ENCODE measurements around the gene PHACTR1. TPM values are rescaled to one million over a fixed set of nuclear protein-coding genes. Genes with fewer than 3 reads are reported as not detected.

Gene PHACTR1
- total RNA-seq, 1 experiment from 2014 or later = 2.6 TPM

GRCh38 chr6:12947967-12948366 lies 231.4 kb downstream of the PHACTR1 start:
- Histone ChIP-seq H3K36me3 (ENCODE audit: insufficient read depth, low read length, poor library complexity, severe bottlenecking) (no peaks in the 10 kb centered on the region), H3K4me1 (ENCODE audit: insufficient read depth, low read length, poor library complexity, severe bottlenecking) (no peaks in the 10 kb centered on the region), H3K27ac (ENCODE audit: low read depth, low read length, poor library complexity, severe bottlenecking) (no peak overlapping the region), H3K27me3 (replicated peaks; ENCODE audit: insufficient read depth, low read depth, low read length, poor library complexity) (no peaks in the 10 kb centered on the region), H3K9me3 (ENCODE audit: low read depth, low read length, poor library complexity, severe bottlenecking) (no peaks in the 10 kb centered on the region), H3K4me3 (ENCODE audit: low read depth, low read length, poor library complexity, severe bottlenecking) (no peak overlapping the region)
- no peak for TF ChIP-seq EZH2 (IDR thresholded peaks at IDR 0.05; ENCODE audit: borderline replicate concordance, low read depth, low read length, poor library complexity, severe bottlenecking)
- no peak for TF ChIP-seq CTCF (conservative IDR thresholded peaks at IDR 0.05; ENCODE audit: low read depth, low read length)
- intact Hi-C loops (cut with micrococcal nuclease; ENCODE audit: unreplicated experiment) = no loop called here
- DNase-seq (ENCODE audit: low spot score) = no peak
- CTCF ChIA-PET = no interaction called here
- POLR2A ChIA-PET (ENCODE audit: low non-redundant PET) = interaction anchor here (0.6 kb wide), 1 partner anchor 10 kb away, joined by 5 read pairs; no protein-coding TSS in a partner anchor
- no TSS peak for BruUV-seq (replicated peaks)

GRCh38 chr6:12950976-12951375 lies 234.4 kb downstream of the PHACTR1 start:
- DNase-seq (ENCODE audit: low spot score) = no peak
- H3K36me3 ChIP-seq (ENCODE audit: insufficient read depth, low read length, poor library complexity, severe bottlenecking) = no peaks in the 10 kb centered on the region
- intact Hi-C loops (cut with micrococcal nuclease; ENCODE audit: unreplicated experiment) = no loop called here
- H3K27ac ChIP-seq (ENCODE audit: low read depth, low read length, poor library complexity, severe bottlenecking) = no peak overlapping the region
- no peak overlapping the region for H3K4me3 ChIP-seq (ENCODE audit: low read depth, low read length, poor library complexity, severe bottlenecking)
- BruUV-seq (replicated peaks) = no TSS peak
- no peak for TF ChIP-seq EZH2 (IDR thresholded peaks at IDR 0.05; ENCODE audit: borderline replicate concordance, low read depth, low read length, poor library complexity, severe bottlenecking)
- no peak for TF ChIP-seq CTCF (conservative IDR thresholded peaks at IDR 0.05; ENCODE audit: low read depth, low read length)
- H3K4me1 ChIP-seq (ENCODE audit: insufficient read depth, low read length, poor library complexity, severe bottlenecking) = no peaks in the 10 kb centered on the region
- H3K27me3 ChIP-seq (replicated peaks; ENCODE audit: insufficient read depth, low read depth, low read length, poor library complexity) = no peaks in the 10 kb centered on the region
- no peaks in the 10 kb centered on the region for H3K9me3 ChIP-seq (ENCODE audit: low read depth, low read length, poor library complexity, severe bottlenecking)
- POLR2A ChIA-PET (ENCODE audit: low non-redundant PET) = no interaction called here
- CTCF ChIA-PET = no interaction called here

- intact Hi-C loops (cut with micrococcal nuclease; ENCODE audit: unreplicated experiment) = no loop called here
- POLR2A ChIA-PET (ENCODE audit: low non-redundant PET) = no interaction called here
- DNase-seq (ENCODE audit: low spot score) = no peak
- CTCF ChIA-PET = no interaction called here
- no TSS peak for BruUV-seq (replicated peaks)
- Histone ChIP-seq H3K36me3 (ENCODE audit: insufficient read depth, low read length, poor library complexity, severe bottlenecking) (no peaks in the 10 kb centered on the region), H3K27me3 (replicated peaks; ENCODE audit: insufficient read depth, low read depth, low read length, poor library complexity) (no peaks in the 10 kb centered on the region), H3K4me1 (ENCODE audit: insufficient read depth, low read length, poor library complexity, severe bottlenecking) (no peaks in the 10 kb centered on the region), H3K4me3 (ENCODE audit: low read depth, low read length, poor library complexity, severe bottlenecking) (no peak overlapping the region), H3K9me3 (ENCODE audit: low read depth, low read length, poor library complexity, severe bottlenecking) (no peaks in the 10 kb centered on the region), H3K27ac (ENCODE audit: low read depth, low read length, poor library complexity, severe bottlenecking) (no peak overlapping the region)
- no peak for TF ChIP-seq CTCF (conservative IDR thresholded peaks at IDR 0.05; ENCODE audit: low read depth, low read length)
- no peak for TF ChIP-seq EZH2 (IDR thresholded peaks at IDR 0.05; ENCODE audit: borderline replicate concordance, low read depth, low read length, poor library complexity, severe bottlenecking)
Measured at GRCh38 chr6:12951415-12951814, 234.8 kb downstream of the PHACTR1 start.
